ENCODE results near the gene PCDHA11.
"Not testable (repeated sequence)": the region's sequence is repeated elsewhere in the genome, so short reads cannot be mapped to it uniquely, and the experiment has no call there.

The PCDHA11 gene

GRCh38 chr5:140862441-140863295 lies 6.1 kb upstream of the PCDHA11 start:
- no peak for TF ChIP-seq CTCF (IDR thresholded peaks at IDR 0.05; ENCODE audit: insufficient read depth, missing control alignments)
- DNase-seq (ENCODE audit: insufficient read length, low spot score) (no peak), FAIRE-seq (no peak)

DNA sequence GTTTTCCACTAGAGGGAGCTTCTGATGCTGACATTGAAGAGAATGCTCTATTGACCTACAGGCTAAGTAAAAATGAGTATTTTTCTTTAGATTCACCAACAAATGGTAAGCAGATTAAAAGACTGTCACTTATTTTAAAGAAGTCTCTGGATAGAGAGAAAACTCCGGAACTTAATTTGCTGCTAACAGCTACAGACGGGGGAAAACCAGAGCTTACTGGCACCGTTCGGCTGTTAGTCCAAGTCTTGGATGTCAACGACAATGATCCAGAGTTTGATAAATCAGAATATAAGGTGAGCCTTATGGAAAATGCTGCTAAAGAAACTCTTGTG lies 764 bp downstream of the PCDHA11 start:
- no peak for FAIRE-seq
- TF ChIP-seq CTCF (IDR thresholded peaks at IDR 0.05; ENCODE audit: insufficient read depth, missing control alignments): peak; percentile 20
- DNase-seq (ENCODE audit: insufficient read length, low spot score): no peak

DNA sequence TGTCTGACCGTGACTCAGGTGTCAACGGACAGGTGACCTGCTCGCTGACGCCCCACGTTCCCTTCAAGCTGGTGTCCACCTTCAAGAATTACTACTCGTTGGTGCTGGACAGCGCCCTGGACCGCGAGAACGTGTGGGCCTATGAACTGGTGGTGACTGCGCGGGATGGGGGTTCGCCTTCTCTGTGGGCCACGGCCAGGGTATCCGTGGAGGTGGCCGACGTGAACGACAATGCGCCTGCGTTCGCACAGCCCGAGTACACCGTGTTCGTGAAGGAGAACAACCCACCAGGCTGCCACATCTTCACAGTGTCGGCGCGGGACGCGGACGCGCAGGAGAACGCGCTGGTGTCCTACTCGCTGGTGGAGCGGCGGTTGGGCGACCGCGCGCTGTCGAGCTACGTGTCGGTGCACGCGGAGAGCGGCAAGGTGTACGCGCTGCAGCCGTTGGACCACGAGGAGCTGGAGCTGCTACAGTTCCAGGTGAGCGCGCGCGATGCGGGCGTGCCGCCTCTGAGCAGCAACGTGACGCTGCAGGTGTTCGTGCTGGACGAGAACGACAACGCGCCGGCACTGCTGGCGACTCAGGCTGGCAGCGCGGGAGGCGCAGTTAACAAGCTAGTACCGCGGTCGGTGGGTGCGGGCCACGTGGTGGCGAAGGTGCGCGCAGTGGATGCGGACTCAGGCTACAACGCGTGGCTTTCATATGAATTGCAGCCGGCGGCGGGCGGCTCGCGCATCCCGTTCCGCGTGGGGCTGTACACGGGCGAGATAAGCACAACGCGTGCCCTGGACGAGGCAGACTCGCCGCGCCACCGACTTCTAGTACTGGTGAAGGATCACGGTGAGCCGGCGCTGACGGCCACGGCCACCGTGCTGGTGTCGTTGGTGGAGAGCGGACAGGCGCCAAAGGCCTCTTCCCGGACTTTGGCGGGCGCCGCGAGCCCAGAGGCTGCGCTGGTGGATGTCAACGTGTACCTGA lies 1.8 kb downstream of the PCDHA11 start:
- FAIRE-seq (no peak), DNase-seq (ENCODE audit: insufficient read length, low spot score) (no peak)
- TF ChIP-seq CTCF (IDR thresholded peaks at IDR 0.05; ENCODE audit: insufficient read depth, missing control alignments): no peak

GRCh38 chr5:140875085-140876065 lies 6.6 kb downstream of the PCDHA11 start, which contains the start of gene PCDHA12:
PCDHA12 (plus strand) TSS chr5:140875308; CDS start chr5:140875473, 165 bp downstream.
- peak; percentile 4 for TF ChIP-seq CTCF (IDR thresholded peaks at IDR 0.05; ENCODE audit: insufficient read depth, missing control alignments)
- DNase-seq (ENCODE audit: insufficient read length, low spot score) (no peak), FAIRE-seq (no peak)

DNA sequence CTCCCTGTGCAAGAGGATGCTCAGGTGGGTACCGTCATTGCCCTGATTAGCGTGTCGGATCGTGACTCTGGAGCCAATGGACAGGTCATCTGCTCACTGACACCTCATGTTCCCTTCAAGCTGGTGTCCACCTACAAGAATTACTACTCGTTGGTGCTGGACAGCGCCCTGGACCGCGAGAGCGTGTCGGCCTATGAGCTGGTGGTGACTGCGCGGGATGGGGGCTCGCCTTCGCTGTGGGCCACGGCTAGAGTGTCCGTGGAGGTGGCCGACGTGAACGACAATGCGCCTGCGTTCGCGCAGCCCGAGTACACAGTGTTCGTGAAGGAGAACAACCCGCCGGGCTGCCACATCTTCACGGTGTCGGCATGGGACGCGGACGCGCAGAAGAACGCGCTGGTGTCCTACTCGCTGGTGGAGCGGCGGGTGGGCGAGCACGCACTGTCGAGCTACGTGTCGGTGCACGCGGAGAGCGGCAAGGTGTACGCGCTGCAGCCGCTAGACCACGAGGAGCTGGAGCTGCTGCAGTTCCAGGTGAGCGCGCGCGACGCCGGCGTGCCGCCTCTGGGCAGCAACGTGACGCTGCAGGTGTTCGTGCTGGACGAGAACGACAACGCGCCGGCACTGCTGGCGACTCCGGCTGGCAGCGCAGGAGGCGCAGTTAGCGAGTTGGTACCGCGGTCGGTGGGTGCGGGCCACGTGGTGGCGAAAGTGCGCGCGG lies 7.9 kb downstream of the PCDHA11 start:
- DNase-seq (ENCODE audit: insufficient read length, low spot score); FAIRE-seq: not testable (repeated sequence)

DNA sequence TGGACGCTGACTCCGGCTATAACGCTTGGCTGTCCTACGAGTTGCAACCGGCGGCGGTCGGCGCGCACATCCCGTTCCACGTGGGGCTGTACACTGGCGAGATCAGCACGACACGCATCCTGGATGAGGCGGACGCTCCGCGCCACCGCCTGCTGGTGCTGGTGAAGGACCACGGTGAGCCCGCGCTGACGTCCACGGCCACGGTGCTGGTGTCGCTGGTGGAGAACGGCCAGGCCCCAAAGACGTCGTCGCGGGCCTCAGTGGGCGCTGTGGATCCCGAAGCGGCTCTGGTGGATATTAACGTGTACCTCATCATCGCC lies 8.5 kb downstream of the PCDHA11 start:
- no peak for FAIRE-seq
- no peak for TF ChIP-seq CTCF (IDR thresholded peaks at IDR 0.05; ENCODE audit: insufficient read depth, missing control alignments)
- DNase-seq (ENCODE audit: insufficient read length, low spot score): no peak
